Measurements from ENCODE around the gene ISG15. TPM values are rescaled to one million over a fixed set of nuclear protein-coding genes. Genes with fewer than 3 reads are reported as not detected.

Gene ISG15
- polyA plus RNA-seq, 1 donor: 26.0 TPM

DNA sequence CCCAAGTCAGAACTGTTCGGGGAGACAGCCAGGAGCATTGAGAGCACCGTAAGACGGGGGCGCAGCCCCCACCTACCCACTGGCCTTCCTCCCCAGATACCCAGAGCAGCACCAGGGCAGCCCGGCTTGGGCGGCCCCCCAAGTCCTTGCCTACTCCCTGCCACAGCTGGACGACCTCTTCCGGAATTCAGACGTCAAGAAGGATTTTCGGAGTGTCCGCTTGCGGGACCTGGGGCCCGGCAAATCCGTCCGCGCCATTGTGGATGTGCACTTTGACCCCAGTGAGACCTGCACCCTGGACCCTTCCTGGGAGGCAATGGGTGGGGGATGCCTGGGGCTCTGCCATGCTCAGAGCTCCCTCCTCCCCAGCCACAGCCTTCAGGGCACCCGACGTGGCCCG, 34.1 kb downstream of the ISG15 start:
- Histone ChIP-seq H3K27me3 (ENCODE audit: control insufficient read depth, insufficient read depth, low read length) (no peaks in the 10 kb centered on the region), H3K36me3 (ENCODE audit: control insufficient read depth, insufficient read depth, low read length) (peaks cover 75% of the 10 kb centered on the region), H3K27ac (ENCODE audit: low read length) (no peak overlapping the region), H3K4me3 (ENCODE audit: low read length) (no peak overlapping the region), H3K9me3 (ENCODE audit: control insufficient read depth, low read depth, low read length) (peaks cover 21% of the 10 kb centered on the region), H3K4me1 (ENCODE audit: control insufficient read depth, insufficient read depth, low read length) (no peaks in the 10 kb centered on the region)
- no CpG with 5 or more reads among the region's 19 CpGs for WGBS (ENCODE audit: insufficient coverage, low lambda C conversion rate)
- DNase-seq: no peak

DNA sequence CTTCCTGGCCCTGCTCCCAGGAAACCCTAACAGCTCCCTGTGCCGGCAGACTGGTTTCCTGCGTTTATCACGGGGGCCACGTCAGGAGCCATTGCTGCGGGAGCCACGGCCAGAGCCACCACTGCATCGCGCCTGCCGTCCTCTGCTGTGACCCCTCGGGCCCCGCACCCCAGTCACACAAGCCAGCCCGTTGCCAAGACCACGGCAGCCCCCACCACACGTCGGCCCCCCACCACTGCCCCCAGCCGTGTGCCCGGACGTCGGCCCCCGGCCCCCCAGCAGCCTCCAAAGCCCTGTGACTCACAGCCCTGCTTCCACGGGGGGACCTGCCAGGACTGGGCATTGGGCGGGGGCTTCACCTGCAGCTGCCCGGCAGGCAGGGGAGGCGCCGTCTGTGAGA, 34.7 kb downstream of the ISG15 start:
- H3K36me3 ChIP-seq (ENCODE audit: control insufficient read depth, insufficient read depth, low read length): peaks cover 75% of the 10 kb centered on the region
- H3K27me3 ChIP-seq (ENCODE audit: control insufficient read depth, insufficient read depth, low read length): no peaks in the 10 kb centered on the region
- no peak overlapping the region for H3K27ac ChIP-seq (ENCODE audit: low read length)
- H3K9me3 ChIP-seq (ENCODE audit: control insufficient read depth, low read depth, low read length): peaks cover 16% of the 10 kb centered on the region
- no CpG with 5 or more reads among the region's 25 CpGs for WGBS (ENCODE audit: insufficient coverage, low lambda C conversion rate)
- no peak for DNase-seq
- H3K4me1 ChIP-seq (ENCODE audit: control insufficient read depth, insufficient read depth, low read length): no peaks in the 10 kb centered on the region
- no peak overlapping the region for H3K4me3 ChIP-seq (ENCODE audit: low read length)

DNA sequence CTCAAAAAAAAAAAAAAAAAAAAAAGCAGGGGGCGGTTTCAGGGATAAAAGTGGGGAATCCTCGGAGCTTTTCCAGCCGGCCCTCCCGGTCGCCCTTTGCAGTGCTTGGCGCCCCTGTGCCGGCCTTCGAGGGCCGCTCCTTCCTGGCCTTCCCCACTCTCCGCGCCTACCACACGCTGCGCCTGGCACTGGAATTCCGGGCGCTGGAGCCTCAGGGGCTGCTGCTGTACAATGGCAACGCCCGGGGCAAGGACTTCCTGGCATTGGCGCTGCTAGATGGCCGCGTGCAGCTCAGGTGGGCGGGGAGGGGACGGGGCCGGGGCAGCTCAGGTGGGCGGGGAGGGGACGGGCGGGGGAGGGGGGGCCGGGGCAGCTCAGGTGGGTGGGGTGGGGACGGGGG, 35.5 kb downstream of the ISG15 start:
- Histone ChIP-seq H3K4me1 (ENCODE audit: control insufficient read depth, insufficient read depth, low read length) (no peaks in the 10 kb centered on the region), H3K27ac (ENCODE audit: low read length) (no peak overlapping the region), H3K9me3 (ENCODE audit: control insufficient read depth, low read depth, low read length) (peaks cover 8% of the 10 kb centered on the region), H3K36me3 (ENCODE audit: control insufficient read depth, insufficient read depth, low read length) (peaks cover 74% of the 10 kb centered on the region), H3K4me3 (ENCODE audit: low read length) (no peak overlapping the region), H3K27me3 (ENCODE audit: control insufficient read depth, insufficient read depth, low read length) (no peaks in the 10 kb centered on the region)
- 80% methylated on average over 1 of the region's 28 CpGs for WGBS (ENCODE audit: insufficient coverage, low lambda C conversion rate)
- DNase-seq: no peak

DNA sequence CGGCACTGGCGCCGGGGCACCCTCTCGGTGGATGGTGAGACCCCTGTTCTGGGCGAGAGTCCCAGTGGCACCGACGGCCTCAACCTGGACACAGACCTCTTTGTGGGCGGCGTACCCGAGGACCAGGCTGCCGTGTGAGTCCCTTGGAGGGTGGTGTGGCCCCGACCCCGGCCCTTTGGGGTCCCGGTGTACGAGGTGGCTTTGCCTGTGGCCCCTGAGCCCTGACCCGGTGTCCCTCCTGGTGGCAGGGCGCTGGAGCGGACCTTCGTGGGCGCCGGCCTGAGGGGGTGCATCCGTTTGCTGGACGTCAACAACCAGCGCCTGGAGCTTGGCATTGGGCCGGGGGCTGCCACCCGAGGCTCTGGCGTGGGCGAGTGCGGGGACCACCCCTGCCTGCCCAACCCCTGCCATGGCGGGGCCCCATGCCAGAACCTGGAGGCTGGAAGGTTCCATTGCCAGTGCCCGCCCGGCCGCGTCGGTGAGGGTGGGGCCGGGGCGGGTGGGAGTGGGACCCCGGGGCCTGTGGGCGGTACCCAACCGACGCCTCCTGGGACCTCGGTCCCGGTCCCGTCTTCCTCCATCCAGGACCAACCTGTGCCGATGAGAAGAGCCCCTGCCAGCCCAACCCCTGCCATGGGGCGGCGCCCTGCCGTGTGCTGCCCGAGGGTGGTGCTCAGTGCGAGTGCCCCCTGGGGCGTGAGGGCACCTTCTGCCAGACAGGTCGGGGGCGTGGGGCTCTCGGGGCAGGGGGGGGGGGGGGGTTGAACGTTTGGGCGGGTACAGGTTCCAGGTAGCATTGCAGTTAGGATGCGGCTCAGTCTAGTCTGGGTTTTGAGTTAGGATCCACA, 36.2 kb downstream of the ISG15 start:
- H3K4me3 ChIP-seq (ENCODE audit: low read length): no peak overlapping the region
- H3K27me3 ChIP-seq (ENCODE audit: control insufficient read depth, insufficient read depth, low read length): no peaks in the 10 kb centered on the region
- H3K4me1 ChIP-seq (ENCODE audit: control insufficient read depth, insufficient read depth, low read length): no peaks in the 10 kb centered on the region
- H3K36me3 ChIP-seq (ENCODE audit: control insufficient read depth, insufficient read depth, low read length): peaks cover 77% of the 10 kb centered on the region
- H3K27ac ChIP-seq (ENCODE audit: low read length): no peak overlapping the region
- no CpG with 5 or more reads among the region's 57 CpGs for WGBS (ENCODE audit: insufficient coverage, low lambda C conversion rate)
- peaks cover 5% of the 10 kb centered on the region for H3K9me3 ChIP-seq (ENCODE audit: control insufficient read depth, low read depth, low read length)
- no peak for DNase-seq

DNA sequence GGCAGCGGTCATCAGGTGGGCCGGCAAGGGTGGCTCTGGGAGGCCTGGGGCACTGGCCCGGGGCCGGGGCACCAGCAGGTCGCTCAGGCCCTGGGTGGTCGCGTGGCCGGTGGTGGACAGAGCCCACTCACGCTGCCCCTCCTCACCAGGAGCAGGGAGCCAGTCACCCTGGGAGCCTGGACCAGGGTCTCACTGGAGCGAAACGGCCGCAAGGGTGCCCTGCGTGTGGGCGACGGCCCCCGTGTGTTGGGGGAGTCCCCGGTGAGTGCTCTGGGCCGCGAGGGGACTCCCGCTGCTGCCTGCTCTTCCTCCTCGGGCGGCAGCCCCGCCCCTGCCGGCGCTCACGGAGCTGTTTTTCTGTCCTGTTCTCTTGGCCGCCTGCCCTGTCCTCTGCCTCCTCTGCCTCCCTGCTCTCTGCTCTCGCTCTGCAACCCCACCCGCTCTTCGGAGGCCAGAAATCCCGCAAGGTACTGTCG, 37.3 kb downstream of the ISG15 start:
- no peak overlapping the region for H3K27ac ChIP-seq (ENCODE audit: low read length)
- no peaks in the 10 kb centered on the region for H3K4me1 ChIP-seq (ENCODE audit: control insufficient read depth, insufficient read depth, low read length)
- 83% methylated on average over 1 of the region's 32 CpGs for WGBS (ENCODE audit: insufficient coverage, low lambda C conversion rate)
- no peak overlapping the region for H3K4me3 ChIP-seq (ENCODE audit: low read length)
- peaks cover 75% of the 10 kb centered on the region for H3K36me3 ChIP-seq (ENCODE audit: control insufficient read depth, insufficient read depth, low read length)
- H3K9me3 ChIP-seq (ENCODE audit: control insufficient read depth, low read depth, low read length): peaks cover 10% of the 10 kb centered on the region
- H3K27me3 ChIP-seq (ENCODE audit: control insufficient read depth, insufficient read depth, low read length): no peaks in the 10 kb centered on the region
- no peak for DNase-seq

DNA sequence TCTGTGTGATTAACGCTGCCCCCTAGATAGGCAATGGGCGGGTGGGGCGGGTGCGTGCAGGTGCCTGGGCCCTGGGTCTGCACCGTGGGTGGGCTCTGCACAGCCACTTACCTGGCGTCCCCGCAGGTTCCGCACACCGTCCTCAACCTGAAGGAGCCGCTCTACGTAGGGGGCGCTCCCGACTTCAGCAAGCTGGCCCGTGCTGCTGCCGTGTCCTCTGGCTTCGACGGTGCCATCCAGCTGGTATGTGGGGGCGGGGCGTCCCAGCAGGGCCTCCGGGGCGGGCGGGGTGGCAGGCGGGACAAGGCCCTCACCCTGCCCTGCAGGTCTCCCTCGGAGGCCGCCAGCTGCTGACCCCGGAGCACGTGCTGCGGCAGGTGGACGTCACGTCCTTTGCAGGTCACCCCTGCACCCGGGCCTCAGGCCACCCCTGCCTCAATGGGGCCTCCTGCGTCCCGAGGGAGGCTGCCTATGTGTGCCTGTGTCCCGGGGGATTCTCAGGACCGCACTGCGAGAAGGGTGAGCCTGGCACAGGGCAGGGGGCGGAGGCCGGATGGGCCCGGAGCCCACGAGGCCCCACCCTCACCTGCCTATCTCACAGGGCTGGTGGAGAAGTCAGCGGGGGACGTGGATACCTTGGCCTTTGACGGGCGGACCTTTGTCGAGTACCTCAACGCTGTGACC, 38.0 kb downstream of the ISG15 start:
- no peak overlapping the region for H3K4me3 ChIP-seq (ENCODE audit: low read length)
- H3K27ac ChIP-seq (ENCODE audit: low read length): no peak overlapping the region
- H3K9me3 ChIP-seq (ENCODE audit: control insufficient read depth, low read depth, low read length): peaks cover 10% of the 10 kb centered on the region
- DNase-seq: no peak
- no peaks in the 10 kb centered on the region for H3K27me3 ChIP-seq (ENCODE audit: control insufficient read depth, insufficient read depth, low read length)
- no peaks in the 10 kb centered on the region for H3K4me1 ChIP-seq (ENCODE audit: control insufficient read depth, insufficient read depth, low read length)
- H3K36me3 ChIP-seq (ENCODE audit: control insufficient read depth, insufficient read depth, low read length): peaks cover 70% of the 10 kb centered on the region
- WGBS (ENCODE audit: insufficient coverage, low lambda C conversion rate): no CpG with 5 or more reads among the region's 46 CpGs

DNA sequence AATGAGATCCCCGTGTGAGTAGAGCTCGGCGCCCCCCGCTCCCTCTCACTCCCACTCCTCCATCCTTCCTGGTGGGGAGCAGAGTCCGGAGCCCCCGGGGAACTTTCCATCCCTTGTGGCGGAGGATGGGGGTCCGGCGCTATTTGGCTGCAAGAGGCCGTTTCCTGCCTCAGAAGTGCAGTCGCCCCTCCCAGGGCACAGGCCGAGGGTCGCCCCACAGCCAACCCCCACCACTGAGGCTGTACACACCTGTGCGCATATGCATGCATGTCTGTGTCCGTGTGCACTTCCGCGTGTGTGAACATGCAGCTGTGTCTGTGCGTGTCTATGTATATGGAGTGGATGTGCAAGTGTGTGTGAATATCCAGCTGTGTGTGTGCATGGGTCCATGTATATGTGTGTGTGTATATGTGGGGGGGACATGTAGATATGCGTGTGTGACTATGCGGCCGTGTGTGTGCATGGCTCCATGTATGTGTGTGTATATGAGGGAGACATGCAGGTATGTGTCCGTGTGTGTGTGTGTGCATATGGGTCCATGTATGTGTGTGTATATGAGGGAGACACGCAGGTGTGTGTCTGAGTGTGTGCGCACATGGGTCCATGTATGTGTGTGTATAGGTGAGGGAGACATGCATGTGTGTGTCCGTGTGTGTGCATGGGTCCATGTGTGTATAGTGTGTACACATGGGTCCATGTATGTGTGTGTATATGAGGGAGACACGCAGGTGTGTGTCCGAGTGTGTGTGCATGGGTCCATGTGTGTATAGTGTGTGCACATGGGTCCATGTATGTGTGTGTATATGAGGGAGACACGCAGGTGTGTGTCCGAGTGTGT, 38.9 kb downstream of the ISG15 start:
- peaks cover 4% of the 10 kb centered on the region for H3K27me3 ChIP-seq (ENCODE audit: control insufficient read depth, insufficient read depth, low read length)
- no peak overlapping the region for H3K27ac ChIP-seq (ENCODE audit: low read length)
- H3K36me3 ChIP-seq (ENCODE audit: control insufficient read depth, insufficient read depth, low read length): peaks cover 61% of the 10 kb centered on the region
- WGBS (ENCODE audit: insufficient coverage, low lambda C conversion rate): no CpG with 5 or more reads among the region's 29 CpGs
- no peak overlapping the region for H3K4me3 ChIP-seq (ENCODE audit: low read length)
- H3K4me1 ChIP-seq (ENCODE audit: control insufficient read depth, insufficient read depth, low read length): no peaks in the 10 kb centered on the region
- H3K9me3 ChIP-seq (ENCODE audit: control insufficient read depth, low read depth, low read length): peaks cover 10% of the 10 kb centered on the region
- DNase-seq: no peak

DNA sequence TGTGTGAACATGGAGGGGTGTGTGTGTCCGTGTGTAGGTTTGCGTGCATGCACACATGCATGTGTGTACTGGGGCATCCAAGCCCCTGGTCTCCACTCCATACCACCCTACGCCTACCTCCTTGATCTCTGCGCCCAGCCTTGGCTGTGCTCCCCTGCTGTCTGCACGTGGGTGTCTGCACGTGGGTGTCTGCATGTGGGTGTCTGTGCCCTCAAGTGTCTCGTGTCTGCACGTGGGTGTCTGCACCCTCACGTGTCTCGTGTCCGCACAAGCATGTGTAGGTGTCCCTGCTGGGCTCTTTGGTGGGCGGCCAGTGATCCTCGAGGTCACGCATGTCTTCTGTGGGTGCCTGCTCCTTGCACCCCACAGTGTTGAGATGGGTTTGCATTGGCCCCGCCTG, 39.7 kb downstream of the ISG15 start:
- no CpG with 5 or more reads among the region's 15 CpGs for WGBS (ENCODE audit: insufficient coverage, low lambda C conversion rate)
- DNase-seq: no peak
- Histone ChIP-seq H3K4me1 (ENCODE audit: control insufficient read depth, insufficient read depth, low read length) (peaks cover 1% of the 10 kb centered on the region), H3K9me3 (ENCODE audit: control insufficient read depth, low read depth, low read length) (peaks cover 10% of the 10 kb centered on the region), H3K36me3 (ENCODE audit: control insufficient read depth, insufficient read depth, low read length) (peaks cover 55% of the 10 kb centered on the region), H3K4me3 (ENCODE audit: low read length) (no peak overlapping the region), H3K27me3 (ENCODE audit: control insufficient read depth, insufficient read depth, low read length) (peaks cover 6% of the 10 kb centered on the region), H3K27ac (ENCODE audit: low read length) (no peak overlapping the region)

DNA sequence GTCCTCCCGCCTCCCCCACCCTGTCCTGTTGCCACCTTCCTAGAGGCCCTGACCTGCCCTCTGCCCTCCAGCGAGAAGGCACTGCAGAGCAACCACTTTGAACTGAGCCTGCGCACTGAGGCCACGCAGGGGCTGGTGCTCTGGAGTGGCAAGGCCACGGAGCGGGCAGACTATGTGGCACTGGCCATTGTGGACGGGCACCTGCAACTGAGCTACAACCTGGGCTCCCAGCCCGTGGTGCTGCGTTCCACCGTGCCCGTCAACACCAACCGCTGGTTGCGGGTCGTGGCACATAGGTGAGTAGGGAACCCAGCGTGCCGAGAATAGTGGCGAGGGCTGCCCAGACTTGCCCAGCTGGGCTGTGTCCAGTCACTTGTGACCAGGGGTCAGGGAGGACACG, 40.4 kb downstream of the ISG15 start:
- no CpG with 5 or more reads among the region's 18 CpGs for WGBS (ENCODE audit: insufficient coverage, low lambda C conversion rate)
- Histone ChIP-seq H3K9me3 (ENCODE audit: control insufficient read depth, low read depth, low read length) (peaks cover 10% of the 10 kb centered on the region), H3K27me3 (ENCODE audit: control insufficient read depth, insufficient read depth, low read length) (peaks cover 13% of the 10 kb centered on the region), H3K4me3 (ENCODE audit: low read length) (no peak overlapping the region), H3K27ac (ENCODE audit: low read length) (no peak overlapping the region), H3K36me3 (ENCODE audit: control insufficient read depth, insufficient read depth, low read length) (peaks cover 55% of the 10 kb centered on the region), H3K4me1 (ENCODE audit: control insufficient read depth, insufficient read depth, low read length) (peaks cover 8% of the 10 kb centered on the region)
- DNase-seq: no peak

DNA sequence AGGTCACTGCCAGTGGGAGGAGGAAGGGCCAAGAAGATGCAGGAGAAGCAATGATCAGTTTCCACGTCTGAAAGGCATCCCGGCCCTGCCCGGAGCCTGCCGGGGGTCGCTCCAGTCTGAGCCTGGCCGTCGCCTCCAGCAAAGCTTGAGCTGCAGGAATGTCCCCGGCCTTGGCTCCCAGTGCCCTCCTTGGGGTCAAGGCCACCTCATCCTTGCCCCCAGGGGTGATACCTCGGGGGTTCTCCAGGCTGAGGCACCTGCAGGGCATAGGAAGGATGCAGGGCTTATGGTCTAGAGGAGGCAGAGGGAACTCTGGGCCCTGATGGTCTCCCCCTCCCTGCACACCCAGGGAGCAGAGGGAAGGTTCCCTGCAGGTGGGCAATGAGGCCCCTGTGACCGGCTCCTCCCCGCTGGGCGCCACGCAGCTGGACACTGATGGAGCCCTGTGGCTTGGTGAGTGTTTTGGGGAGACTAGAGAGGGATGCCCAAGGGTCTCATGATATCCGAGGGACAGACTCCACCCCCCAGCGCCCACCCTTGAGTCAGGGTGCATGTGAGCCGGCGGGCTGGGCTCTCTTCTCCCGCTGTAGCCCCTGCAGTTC, 40.9 kb downstream of the ISG15 start:
- peaks cover 53% of the 10 kb centered on the region for H3K36me3 ChIP-seq (ENCODE audit: control insufficient read depth, insufficient read depth, low read length)
- 83% methylated on average over 1 of the region's 18 CpGs for WGBS (ENCODE audit: insufficient coverage, low lambda C conversion rate)
- H3K4me1 ChIP-seq (ENCODE audit: control insufficient read depth, insufficient read depth, low read length): peaks cover 11% of the 10 kb centered on the region
- no peak overlapping the region for H3K27ac ChIP-seq (ENCODE audit: low read length)
- H3K27me3 ChIP-seq (ENCODE audit: control insufficient read depth, insufficient read depth, low read length): peaks cover 18% of the 10 kb centered on the region
- no peak overlapping the region for H3K4me3 ChIP-seq (ENCODE audit: low read length)
- DNase-seq: no peak
- H3K9me3 ChIP-seq (ENCODE audit: control insufficient read depth, low read depth, low read length): peaks cover 15% of the 10 kb centered on the region
